ENCODE data around the gene SFXN2.

DNA sequence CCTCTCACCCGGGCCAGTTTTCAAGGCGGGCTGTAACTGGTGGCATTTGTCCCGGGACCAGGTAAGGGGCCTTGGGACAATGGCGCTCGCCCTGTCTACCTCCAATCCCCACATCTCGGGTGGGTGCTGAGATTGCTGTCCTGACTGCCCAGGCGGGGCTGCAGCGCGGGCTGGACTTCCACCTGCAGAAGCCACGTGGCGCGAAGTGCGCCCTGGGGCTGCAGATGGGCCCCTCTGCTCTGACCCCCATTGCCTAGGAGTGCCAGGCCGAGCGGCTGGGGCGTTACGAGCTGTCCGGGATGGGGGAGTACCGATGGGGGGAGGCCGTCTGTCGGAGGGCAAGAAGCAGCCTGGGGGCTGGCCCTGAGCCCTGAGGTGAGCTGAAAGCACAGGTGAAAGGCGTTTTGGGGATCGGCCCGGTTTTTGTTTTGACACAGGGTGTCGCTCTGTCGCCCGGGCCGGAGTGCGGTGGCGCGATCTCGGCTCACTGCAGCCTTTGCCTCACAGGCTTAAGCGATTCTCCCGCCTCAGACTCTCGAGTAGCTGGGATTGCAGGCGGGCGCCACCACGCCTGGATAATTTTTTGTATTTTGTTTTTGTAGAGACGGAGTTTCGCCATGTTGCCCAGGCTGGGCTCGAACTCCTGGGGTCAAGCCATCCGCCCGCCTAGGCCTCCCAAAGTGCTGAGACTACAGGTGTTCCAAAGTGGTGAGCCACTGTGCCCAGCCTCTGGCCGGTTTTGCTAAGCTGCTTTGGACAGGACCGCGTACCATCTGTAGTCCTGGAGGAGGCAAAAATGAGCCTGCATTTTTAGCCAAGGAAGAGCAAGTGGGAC lies at the start of gene SFXN2:
- TF ChIP-seq, protein P1, sequence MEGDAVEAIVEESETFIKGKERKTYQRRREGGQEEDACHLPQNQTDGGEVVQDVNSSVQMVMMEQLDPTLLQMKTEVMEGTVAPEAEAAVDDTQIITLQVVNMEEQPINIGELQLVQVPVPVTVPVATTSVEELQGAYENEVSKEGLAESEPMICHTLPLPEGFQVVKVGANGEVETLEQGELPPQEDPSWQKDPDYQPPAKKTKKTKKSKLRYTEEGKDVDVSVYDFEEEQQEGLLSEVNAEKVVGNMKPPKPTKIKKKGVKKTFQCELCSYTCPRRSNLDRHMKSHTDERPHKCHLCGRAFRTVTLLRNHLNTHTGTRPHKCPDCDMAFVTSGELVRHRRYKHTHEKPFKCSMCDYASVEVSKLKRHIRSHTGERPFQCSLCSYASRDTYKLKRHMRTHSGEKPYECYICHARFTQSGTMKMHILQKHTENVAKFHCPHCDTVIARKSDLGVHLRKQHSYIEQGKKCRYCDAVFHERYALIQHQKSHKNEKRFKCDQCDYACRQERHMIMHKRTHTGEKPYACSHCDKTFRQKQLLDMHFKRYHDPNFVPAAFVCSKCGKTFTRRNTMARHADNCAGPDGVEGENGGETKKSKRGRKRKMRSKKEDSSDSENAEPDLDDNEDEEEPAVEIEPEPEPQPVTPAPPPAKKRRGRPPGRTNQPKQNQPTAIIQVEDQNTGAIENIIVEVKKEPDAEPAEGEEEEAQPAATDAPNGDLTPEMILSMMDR (conservative IDR thresholded peaks at IDR 0.05) = no peak
- TF ChIP-seq EZH2 (IDR thresholded peaks at IDR 0.05; ENCODE audit: low read depth) = no peak

Data from PC-9 (cell line).